ENCODE data around the gene WDR72.
"Not testable (repeated sequence)": the region's sequence is repeated elsewhere in the genome, so short reads cannot be mapped to it uniquely, and the experiment has no call there.

WDR72 gene

DNA sequence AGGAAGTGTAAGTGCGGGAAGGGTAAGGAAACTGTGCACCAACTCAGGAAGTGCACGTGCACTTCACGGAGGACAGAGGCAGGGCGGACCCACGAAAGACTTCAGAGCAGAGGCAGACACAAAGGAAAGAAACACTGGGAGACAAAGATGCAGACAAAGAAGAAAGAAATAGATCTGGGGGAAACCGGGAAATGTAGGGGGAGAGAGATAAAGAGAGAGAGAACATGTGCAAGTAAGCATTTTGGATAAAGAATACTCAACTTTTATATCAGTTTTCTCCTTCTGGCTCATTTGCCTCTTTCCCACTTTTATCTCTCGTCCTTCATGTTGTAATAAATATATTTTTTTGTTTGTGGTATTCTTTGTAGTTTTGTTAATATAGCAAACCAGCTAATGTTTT is 204.2 kb downstream of the WDR72 start:
- H3K4me2 ChIP-seq (ENCODE audit: low read length) = no peak overlapping the region
- H3K36me3 ChIP-seq (ENCODE audit: insufficient read depth, low read length) = no peaks in the 10 kb centered on the region
- H3K9ac ChIP-seq (ENCODE audit: low read depth, low read length) = no peak overlapping the region
- H3K4me1 ChIP-seq (ENCODE audit: control insufficient read depth, insufficient read depth, low read length) = no peaks in the 10 kb centered on the region
- no peak overlapping the region for H3K4me3 ChIP-seq (ENCODE audit: low read length)
- peaks cover 3% of the 10 kb centered on the region for H3K9me3 ChIP-seq (replicated peaks; ENCODE audit: low read length)
- no peaks in the 10 kb centered on the region for H3K27me3 ChIP-seq (ENCODE audit: control insufficient read depth, insufficient read depth, low read length)

DNA sequence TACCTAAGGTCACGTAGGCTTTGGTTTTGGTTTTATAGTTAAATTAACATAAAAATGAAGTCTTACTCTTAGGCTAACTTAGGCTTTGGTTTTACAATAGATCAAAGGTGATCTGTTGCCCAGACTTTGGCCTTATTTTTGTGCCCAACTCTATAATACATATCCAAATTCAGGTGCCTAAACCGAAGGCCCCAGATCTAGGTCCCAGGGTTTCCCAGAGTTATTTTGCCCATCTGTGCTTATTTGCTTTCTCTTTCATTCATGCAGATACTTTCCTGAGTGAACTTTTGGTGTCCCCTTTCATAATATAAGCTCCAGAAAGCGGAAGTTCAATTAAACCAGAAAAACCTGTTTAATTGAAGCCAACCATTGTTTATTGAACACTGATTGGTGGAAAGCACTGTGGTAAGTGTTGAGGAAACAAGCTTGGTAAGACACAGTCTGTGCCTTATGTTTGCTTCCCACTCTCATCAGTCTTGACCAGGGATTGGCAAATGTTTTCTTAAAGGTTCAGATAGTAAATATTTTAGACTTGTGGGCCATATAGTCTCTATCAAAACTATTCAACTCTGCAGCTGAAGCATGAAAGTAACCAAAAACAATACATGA is 209.7 kb downstream of the WDR72 start:
- Histone ChIP-seq H3K4me1 (ENCODE audit: control insufficient read depth, insufficient read depth, low read length) (no peaks in the 10 kb centered on the region), H3K36me3 (ENCODE audit: insufficient read depth, low read length) (no peaks in the 10 kb centered on the region), H3K27me3 (ENCODE audit: control insufficient read depth, insufficient read depth, low read length) (no peaks in the 10 kb centered on the region), H3K4me2 (ENCODE audit: low read length) (no peak overlapping the region), H3K9me3 (replicated peaks; ENCODE audit: low read length) (no peaks in the 10 kb centered on the region), H3K4me3 (ENCODE audit: low read length) (no peak overlapping the region), H3K9ac (ENCODE audit: low read depth, low read length) (no peak overlapping the region)

DNA sequence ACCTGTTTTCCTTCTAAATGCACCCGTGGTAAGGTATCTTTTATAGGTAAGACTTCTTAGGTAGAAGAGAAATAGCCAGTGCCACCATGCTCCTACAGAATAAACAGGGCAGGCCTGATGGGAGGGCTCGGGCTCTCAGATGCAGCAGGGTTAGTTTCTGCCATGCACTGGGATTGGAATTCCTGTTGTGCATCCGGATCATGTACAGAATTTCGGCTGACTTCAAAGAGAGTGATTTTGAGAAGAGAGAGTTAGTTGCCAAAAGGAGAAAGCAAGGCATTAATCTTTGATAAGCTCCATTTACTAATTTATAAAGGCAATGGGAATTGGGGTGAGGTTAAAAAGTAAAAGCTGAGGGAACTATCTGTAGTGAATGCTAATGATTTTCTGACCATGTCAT is 211.2 kb downstream of the WDR72 start:
- no peaks in the 10 kb centered on the region for H3K27me3 ChIP-seq (ENCODE audit: control insufficient read depth, insufficient read depth, low read length)
- H3K9me3 ChIP-seq (replicated peaks; ENCODE audit: low read length) = no peaks in the 10 kb centered on the region
- no peak overlapping the region for H3K4me3 ChIP-seq (ENCODE audit: low read length)
- no peak overlapping the region for H3K4me2 ChIP-seq (ENCODE audit: low read length)
- H3K36me3 ChIP-seq (ENCODE audit: insufficient read depth, low read length) = no peaks in the 10 kb centered on the region
- H3K4me1 ChIP-seq (ENCODE audit: control insufficient read depth, insufficient read depth, low read length) = no peaks in the 10 kb centered on the region
- no peak overlapping the region for H3K9ac ChIP-seq (ENCODE audit: low read depth, low read length)

DNA sequence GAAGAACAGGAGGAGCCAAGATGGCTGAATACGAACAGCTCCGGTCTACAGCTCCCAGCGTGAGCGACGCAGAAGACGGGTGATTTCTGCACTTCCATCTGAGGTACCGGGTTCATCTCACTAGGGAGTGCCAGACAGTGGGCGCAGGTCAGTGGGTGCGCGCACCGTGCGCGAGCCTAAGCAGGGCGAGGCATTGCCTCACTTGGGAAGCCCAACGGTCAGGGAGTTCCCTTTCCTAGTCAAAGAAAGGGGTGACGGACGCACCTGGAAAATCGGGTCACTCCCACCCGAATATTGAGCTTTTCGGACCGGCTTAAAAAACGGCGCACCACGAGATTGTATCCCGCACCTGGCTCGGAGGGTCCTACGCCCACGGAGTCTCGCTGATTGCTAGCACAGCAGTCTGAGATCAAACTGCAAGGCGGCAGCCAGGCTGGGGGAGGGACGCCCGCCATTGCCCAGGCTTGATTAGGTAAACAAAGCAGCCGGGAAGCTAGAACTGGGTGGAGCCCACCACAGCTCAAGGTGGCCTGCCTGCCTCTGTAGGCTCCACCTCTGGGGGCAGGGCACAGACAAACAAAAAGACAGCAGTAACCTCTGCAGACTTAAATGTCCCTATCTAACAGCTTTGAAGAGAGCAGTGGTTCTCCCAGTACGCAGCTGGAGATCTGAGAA is 218.7 kb downstream of the WDR72 start:
- H3K4me1 ChIP-seq (ENCODE audit: control insufficient read depth, insufficient read depth, low read length); H3K4me2 ChIP-seq (ENCODE audit: low read length); H3K36me3 ChIP-seq (ENCODE audit: insufficient read depth, low read length); H3K27me3 ChIP-seq (ENCODE audit: control insufficient read depth, insufficient read depth, low read length); H3K4me3 ChIP-seq (ENCODE audit: low read length); H3K9ac ChIP-seq (ENCODE audit: low read depth, low read length); H3K9me3 ChIP-seq (replicated peaks; ENCODE audit: low read length): not testable (repeated sequence)

DNA sequence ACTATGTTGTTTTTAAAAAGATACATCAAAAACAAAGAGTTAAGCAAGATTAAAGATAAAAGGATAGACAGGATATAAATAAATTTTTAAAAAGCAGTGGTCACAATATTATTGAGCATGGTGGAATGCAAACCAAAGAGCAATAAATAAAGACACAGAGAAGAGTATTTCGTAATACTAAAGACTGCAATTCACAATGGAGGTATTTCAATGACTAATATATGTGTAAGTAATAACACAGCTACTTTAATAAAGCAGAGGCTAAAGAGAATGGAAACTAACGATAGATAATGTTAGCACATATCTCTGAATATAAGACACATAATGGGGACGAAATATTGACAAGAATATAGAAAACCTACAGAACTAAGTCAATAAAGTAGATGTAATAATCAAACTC is 219.6 kb downstream of the WDR72 start:
- Histone ChIP-seq H3K9ac (ENCODE audit: low read depth, low read length) (no peak overlapping the region), H3K4me2 (ENCODE audit: low read length) (no peak overlapping the region), H3K36me3 (ENCODE audit: insufficient read depth, low read length) (no peaks in the 10 kb centered on the region), H3K9me3 (replicated peaks; ENCODE audit: low read length) (no peaks in the 10 kb centered on the region), H3K27me3 (ENCODE audit: control insufficient read depth, insufficient read depth, low read length) (no peaks in the 10 kb centered on the region), H3K4me1 (ENCODE audit: control insufficient read depth, insufficient read depth, low read length) (no peaks in the 10 kb centered on the region), H3K4me3 (ENCODE audit: low read length) (no peak overlapping the region)

DNA sequence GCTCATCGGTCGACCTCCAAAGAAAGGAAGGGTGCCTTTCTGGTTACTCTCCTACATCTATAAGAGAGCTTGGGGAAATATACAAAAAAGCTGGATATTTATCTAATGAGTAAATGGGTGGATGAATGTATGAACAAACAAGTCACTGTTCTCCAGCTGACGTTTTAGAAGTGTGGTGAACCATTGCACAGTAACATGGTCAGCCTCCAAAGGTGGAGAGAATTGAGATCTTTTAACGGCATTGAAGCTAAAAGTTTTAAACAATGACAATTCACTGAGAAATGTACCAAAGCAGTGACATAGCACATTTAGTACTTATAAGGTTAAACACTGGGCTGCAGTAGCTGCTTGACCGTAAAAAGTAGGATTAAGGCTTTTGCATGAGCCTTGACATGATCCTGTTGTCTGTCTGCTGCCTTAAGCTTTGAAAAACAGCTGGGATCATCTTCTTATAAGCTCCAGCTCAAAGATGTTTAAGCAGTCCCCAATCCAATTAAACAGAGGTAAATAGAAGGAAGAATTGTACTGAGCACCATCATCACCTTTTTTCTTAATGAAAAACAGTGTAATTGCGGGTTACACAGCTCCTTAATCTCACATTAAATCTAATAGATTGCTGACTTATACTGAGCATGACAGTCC is 222.9 kb downstream of the WDR72 start:
- Histone ChIP-seq H3K4me1 (ENCODE audit: control insufficient read depth, insufficient read depth, low read length) (no peaks in the 10 kb centered on the region), H3K4me2 (ENCODE audit: low read length) (no peak overlapping the region)

DNA sequence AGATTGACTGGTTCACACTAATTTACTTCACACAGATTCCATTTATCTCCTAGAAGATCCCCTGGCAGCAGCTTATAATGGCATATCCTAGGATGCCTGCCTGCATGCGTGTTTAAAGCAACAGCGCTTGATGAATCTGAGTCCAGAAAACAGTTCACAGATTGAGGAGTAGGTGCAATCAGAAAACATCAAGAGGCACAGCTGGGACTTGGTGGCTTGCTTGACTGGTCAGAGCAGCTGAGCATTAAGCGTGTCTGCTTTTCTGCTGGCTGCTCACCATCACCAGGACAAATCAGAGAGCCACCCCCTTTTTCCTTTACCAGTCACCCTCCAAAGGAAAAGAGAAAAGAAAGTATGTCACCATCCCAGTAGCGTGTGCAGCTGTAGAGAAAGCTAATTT is 223.6 kb downstream of the WDR72 start:
- Histone ChIP-seq H3K4me1 (ENCODE audit: control insufficient read depth, insufficient read depth, low read length) (no peaks in the 10 kb centered on the region), H3K4me3 (ENCODE audit: low read length) (no peak overlapping the region), H3K9ac (ENCODE audit: low read depth, low read length) (no peak overlapping the region), H3K27me3 (ENCODE audit: control insufficient read depth, insufficient read depth, low read length) (no peaks in the 10 kb centered on the region), H3K9me3 (replicated peaks; ENCODE audit: low read length) (peaks cover 2% of the 10 kb centered on the region), H3K4me2 (ENCODE audit: low read length) (no peak overlapping the region), H3K36me3 (ENCODE audit: insufficient read depth, low read length) (no peaks in the 10 kb centered on the region)

More for the DNA sequence above, 222.9 kb downstream of the WDR72 start:
- Histone ChIP-seq H3K9me3 (replicated peaks; ENCODE audit: low read length) (peaks cover 2% of the 10 kb centered on the region), H3K27me3 (ENCODE audit: control insufficient read depth, insufficient read depth, low read length) (no peaks in the 10 kb centered on the region), H3K9ac (ENCODE audit: low read depth, low read length) (no peak overlapping the region), H3K36me3 (ENCODE audit: insufficient read depth, low read length) (no peaks in the 10 kb centered on the region), H3K4me3 (ENCODE audit: low read length) (no peak overlapping the region)

DNA sequence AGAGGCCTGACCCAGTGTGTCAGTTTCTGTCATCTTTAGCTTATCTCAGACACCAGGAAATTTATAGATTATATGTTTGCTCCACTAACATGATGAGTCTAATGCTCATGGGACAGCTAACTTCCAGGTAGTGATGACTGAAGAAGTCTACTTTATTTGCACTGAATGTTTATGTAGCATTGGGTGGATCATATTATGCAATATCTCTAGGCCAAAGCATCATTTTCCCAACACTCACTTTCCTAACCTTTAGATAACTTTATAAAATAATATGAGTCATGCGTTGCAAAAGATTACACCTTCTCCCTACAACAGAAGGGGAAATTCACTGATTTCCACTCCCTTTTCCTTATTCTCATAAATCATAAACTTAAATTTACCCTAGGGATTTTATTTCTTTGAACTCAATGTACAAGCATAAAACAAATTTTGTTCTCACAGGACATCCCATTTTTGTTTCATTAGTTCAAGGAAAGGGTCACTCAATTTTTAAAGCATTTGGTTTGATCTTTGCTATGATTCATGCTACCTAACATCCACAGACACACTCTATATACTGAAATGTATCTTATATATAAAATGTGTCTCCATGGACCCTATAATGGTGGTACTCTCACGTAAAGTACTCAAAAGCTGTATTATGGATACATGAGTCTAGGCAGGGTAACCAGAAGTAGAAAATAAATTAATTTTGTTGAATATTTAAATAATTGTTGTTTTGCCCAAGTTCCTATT is 225.2 kb downstream of the WDR72 start:
- Histone ChIP-seq H3K4me3 (ENCODE audit: low read length) (no peak overlapping the region), H3K27me3 (ENCODE audit: control insufficient read depth, insufficient read depth, low read length) (no peaks in the 10 kb centered on the region), H3K4me1 (ENCODE audit: control insufficient read depth, insufficient read depth, low read length) (no peaks in the 10 kb centered on the region), H3K36me3 (ENCODE audit: insufficient read depth, low read length) (no peaks in the 10 kb centered on the region), H3K4me2 (ENCODE audit: low read length) (no peak overlapping the region), H3K9ac (ENCODE audit: low read depth, low read length) (no peak overlapping the region), H3K9me3 (replicated peaks; ENCODE audit: low read length) (peaks cover 2% of the 10 kb centered on the region)

DNA sequence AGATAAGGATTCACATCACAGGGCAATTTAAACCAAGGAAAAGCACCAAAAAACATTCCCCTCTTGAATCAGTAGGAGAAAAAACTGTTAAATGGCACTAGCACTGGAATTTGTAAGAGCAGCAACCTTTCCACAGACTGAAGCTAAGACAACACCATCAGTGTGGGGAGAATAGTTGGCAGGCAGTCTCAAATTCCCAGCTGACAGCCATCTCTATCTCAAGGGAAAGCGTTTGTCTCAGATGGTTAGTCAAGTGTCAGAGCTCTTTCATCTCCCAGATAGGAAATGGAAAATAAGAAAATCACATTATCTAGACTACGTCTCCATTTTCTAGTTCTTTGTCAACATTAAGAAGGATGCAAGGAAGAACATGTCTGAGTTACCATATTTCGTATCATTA is 228.7 kb downstream of the WDR72 start:
- Histone ChIP-seq H3K4me2 (ENCODE audit: low read length) (no peak overlapping the region), H3K4me3 (ENCODE audit: low read length) (no peak overlapping the region), H3K27me3 (ENCODE audit: control insufficient read depth, insufficient read depth, low read length) (no peaks in the 10 kb centered on the region), H3K9ac (ENCODE audit: low read depth, low read length) (no peak overlapping the region), H3K4me1 (ENCODE audit: control insufficient read depth, insufficient read depth, low read length) (no peaks in the 10 kb centered on the region), H3K36me3 (ENCODE audit: insufficient read depth, low read length) (no peaks in the 10 kb centered on the region), H3K9me3 (replicated peaks; ENCODE audit: low read length) (peaks cover 7% of the 10 kb centered on the region)

DNA sequence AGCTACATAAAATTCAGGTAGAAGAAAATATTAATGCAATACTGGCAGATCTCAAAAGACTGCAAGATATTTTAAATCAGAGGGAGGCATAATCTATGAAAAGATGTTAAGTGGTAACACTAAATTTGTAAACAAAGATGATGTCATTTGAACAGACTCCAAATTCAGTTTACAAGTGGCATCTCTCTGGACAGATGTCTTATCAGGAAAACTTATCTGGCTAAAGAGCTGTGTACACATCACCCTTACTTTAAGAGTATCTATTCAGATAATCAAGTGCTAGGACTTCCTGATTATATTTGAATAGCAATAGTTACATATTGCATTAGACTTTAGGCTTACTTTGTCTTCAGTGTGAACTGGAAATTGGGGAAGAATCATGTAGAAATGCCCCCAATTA is 231.5 kb downstream of the WDR72 start:
- H3K9ac ChIP-seq (ENCODE audit: low read depth, low read length) = no peak overlapping the region
- no peaks in the 10 kb centered on the region for H3K36me3 ChIP-seq (ENCODE audit: insufficient read depth, low read length)
- H3K4me2 ChIP-seq (ENCODE audit: low read length) = no peak overlapping the region

DNA sequence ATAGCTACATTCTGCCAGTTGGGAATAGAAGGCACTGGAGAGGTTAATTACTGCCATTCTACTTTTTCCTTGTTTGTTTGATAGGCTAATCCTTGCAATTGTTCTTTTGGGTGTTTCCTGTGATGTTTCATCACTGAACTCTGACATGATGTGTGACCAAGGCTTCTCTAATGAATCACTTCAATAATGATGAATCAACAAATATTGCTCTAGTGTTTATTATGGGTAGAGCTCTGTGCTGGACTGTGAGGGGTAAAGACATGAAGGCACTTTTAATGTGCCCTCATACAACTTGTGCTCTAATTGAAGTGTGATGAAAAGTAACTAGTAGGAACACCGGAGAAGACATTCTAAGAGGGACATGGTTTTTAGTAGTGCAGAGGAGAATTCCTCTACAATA is 233.6 kb downstream of the WDR72 start:
- Histone ChIP-seq H3K27me3 (ENCODE audit: control insufficient read depth, insufficient read depth, low read length) (no peaks in the 10 kb centered on the region), H3K9ac (ENCODE audit: low read depth, low read length) (no peak overlapping the region), H3K36me3 (ENCODE audit: insufficient read depth, low read length) (no peaks in the 10 kb centered on the region), H3K4me3 (ENCODE audit: low read length) (no peak overlapping the region), H3K9me3 (replicated peaks; ENCODE audit: low read length) (peaks cover 5% of the 10 kb centered on the region), H3K4me2 (ENCODE audit: low read length) (no peak overlapping the region), H3K4me1 (ENCODE audit: control insufficient read depth, insufficient read depth, low read length) (no peaks in the 10 kb centered on the region)

More for the DNA sequence above, 231.5 kb downstream of the WDR72 start:
- Histone ChIP-seq H3K9me3 (replicated peaks; ENCODE audit: low read length) (peaks cover 5% of the 10 kb centered on the region), H3K4me1 (ENCODE audit: control insufficient read depth, insufficient read depth, low read length) (no peaks in the 10 kb centered on the region), H3K27me3 (ENCODE audit: control insufficient read depth, insufficient read depth, low read length) (no peaks in the 10 kb centered on the region), H3K4me3 (ENCODE audit: low read length) (no peak overlapping the region)
